Measurements from ENCODE around the gene NIT1.

The NIT1 gene

GRCh38 chr1:161117759-161118581 is at the start of gene NIT1, which contains the start of gene PFDN2:
Gene NIT1 (plus strand): TSS chr1:161118105. CDS start chr1:161118177, 72 bp downstream.
Gene PFDN2 (minus strand): TSS chr1:161118037. CDS start chr1:161118026, 11 bp downstream.
- peak; percentile 92 for DNase-seq (ENCODE audit: low spot score)

GRCh38 chr1:161068306-161069234 is 49.3 kb upstream of the NIT1 start:
- DNase-seq (ENCODE audit: low spot score), result peak; percentile 84

- no peak for DNase-seq (ENCODE audit: low spot score)
These were observed 48.7 kb upstream of the NIT1 start for GRCh38 chr1:161069241-161069640.

GRCh38 chr1:161069731-161070270 is 48.1 kb upstream of the NIT1 start, which contains the start of gene ARHGAP30:
Gene ARHGAP30 (minus strand): TSS chr1:161069891. CDS start chr1:161069624, 267 bp downstream.
- peak; percentile 91 for DNase-seq (ENCODE audit: low spot score)

- DNase-seq (ENCODE audit: low spot score), result no peak
These were observed 47.1 kb upstream of the NIT1 start for GRCh38 chr1:161070761-161071160.

GRCh38 chr1:161071886-161072371 is 46.0 kb upstream of the NIT1 start:
- DNase-seq (ENCODE audit: low spot score), result peak; percentile 62

GRCh38 chr1:161072751-161073449 is 45.0 kb upstream of the NIT1 start:
- no peak for DNase-seq (ENCODE audit: low spot score)

GRCh38 chr1:161073474-161074121 is 44.3 kb upstream of the NIT1 start:
- no peak for DNase-seq (ENCODE audit: low spot score)

GRCh38 chr1:161074676-161075368 is 43.1 kb upstream of the NIT1 start:
- no peak for DNase-seq (ENCODE audit: low spot score)

- DNase-seq (ENCODE audit: low spot score), result no peak
These were observed 41.5 kb upstream of the NIT1 start for GRCh38 chr1:161076410-161076809.

GRCh38 chr1:161077426-161077825 is 40.5 kb upstream of the NIT1 start:
- no peak for DNase-seq (ENCODE audit: low spot score)

GRCh38 chr1:161079436-161080110 is 38.3 kb upstream of the NIT1 start:
- no peak for DNase-seq (ENCODE audit: low spot score)

GRCh38 chr1:161080441-161081405 is 37.2 kb upstream of the NIT1 start:
- no peak for DNase-seq (ENCODE audit: low spot score)

GRCh38 chr1:161081519-161081918 is 36.4 kb upstream of the NIT1 start:
- DNase-seq (ENCODE audit: low spot score), result no peak

- no peak for DNase-seq (ENCODE audit: low spot score)
These were observed 35.4 kb upstream of the NIT1 start for GRCh38 chr1:161082483-161082882.

GRCh38 chr1:161082996-161083747 is 34.7 kb upstream of the NIT1 start:
- DNase-seq (ENCODE audit: low spot score), result no peak

GRCh38 chr1:161083748-161084596 is 33.9 kb upstream of the NIT1 start:
- DNase-seq (ENCODE audit: low spot score), result no peak
